GM18499 (cell line): ENCODE results near the gene CNPY1.

ENCODE experiments used
- ATAC-seq: cut with Tn5 transposase; IDR thresholded peaks from one replicate; pipeline ENCODE4 v1.9.1; 2021; ENCODE audit warnings: moderate number of reproducible peaks; ENCODE audit not compliant: insufficient read depth, unreplicated experiment

Gene CNPY1

GRCh38 chr7:155458878-155459699 is 87.3 kb downstream of the CNPY1 start:
- no peak for ATAC-seq

DNA sequence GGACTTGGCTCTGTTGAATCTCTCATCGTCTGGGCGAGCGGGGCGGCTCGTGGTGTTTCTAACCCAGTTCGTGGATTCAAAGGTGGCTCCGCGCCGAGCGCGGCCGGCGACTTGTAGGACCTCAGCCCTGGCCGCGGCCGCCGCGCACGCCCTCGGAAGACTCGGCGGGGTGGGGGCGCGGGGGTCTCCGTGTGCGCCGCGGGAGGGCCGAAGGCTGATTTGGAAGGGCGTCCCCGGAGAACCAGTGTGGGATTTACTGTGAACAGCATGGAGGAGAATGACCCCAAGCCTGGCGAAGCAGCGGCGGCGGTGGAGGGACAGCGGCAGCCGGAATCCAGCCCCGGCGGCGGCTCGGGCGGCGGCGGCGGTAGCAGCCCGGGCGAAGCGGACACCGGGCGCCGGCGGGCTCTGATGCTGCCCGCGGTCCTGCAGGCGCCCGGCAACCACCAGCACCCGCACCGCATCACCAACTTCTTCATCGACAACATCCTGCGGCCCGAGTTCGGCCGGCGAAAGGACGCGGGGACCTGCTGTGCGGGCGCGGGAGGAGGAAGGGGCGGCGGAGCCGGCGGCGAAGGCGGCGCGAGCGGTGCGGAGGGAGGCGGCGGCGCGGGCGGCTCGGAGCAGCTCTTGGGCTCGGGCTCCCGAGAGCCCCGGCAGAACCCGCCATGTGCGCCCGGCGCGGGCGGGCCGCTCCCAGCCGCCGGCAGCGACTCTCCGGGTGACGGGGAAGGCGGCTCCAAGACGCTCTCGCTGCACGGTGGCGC is 88.1 kb downstream of the CNPY1 start, which contains the start of gene EN2:
Gene EN2 (plus strand): TSS at position 19 of the 767 bp plus-strand sequence. CDS start 249 bp downstream, at position 268.
- ATAC-seq, result no peak

DNA sequence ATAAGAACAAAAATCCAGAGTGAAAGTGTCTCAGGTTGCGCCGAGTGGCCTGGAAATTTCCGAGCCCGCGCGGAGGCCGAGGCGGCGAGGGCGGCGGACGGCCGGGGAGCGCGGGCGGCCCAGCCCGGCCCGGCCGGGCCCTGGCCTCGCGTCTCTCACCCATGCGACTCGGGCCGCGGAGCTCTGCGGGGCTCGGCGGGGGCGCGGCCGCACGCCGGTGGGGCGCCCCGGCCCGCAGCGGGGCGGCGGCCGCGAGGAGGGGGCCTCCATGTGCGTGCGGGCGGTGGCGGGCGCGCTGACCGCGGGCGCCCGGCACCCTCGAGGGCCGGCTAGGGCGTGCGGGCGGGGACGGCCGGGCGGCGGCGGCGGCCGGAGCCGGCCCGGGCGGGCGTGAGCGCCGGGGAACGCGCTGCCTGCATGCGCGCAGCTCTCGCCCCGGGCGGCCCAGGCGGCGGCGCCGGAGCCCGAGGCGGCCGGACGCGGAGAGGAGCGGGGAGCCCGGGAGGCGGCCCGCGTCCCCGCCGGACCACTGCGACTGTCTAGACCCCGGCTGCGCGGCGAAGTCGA is 88.7 kb downstream of the CNPY1 start:
- ATAC-seq, result no peak

GRCh38 chr7:155456738-155457543 is 89.4 kb downstream of the CNPY1 start:
- no peak for ATAC-seq

- no peak for ATAC-seq
These were observed 90.3 kb downstream of the CNPY1 start for GRCh38 chr7:155455776-155456737.

DNA sequence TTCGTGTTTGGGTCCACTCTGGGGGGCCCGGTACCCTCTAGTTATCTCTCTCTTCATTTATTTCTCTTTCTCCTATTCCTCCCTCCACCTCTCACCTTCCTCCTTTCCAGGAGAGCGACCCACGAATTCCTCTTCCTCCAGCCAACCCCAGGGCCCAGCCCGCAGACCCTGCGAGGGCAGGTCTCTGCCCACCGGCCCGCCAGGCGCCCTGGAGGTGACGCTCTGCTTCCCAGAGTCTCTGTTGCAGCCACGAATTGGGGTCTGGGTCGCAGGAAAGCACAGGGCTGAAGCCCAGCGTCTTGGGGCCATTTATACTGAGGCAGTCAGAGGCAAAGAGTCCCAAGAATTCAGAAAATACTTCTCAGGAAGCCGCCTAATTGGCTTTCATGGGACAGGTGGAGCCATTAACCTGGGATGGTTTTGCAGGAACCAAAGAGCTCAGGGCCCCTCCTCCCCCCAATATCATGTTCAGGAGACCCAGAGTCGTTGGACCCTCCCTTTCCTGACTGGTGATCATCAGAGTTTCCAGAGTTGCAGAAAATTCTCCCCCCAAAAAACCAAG is 91.1 kb downstream of the CNPY1 start:
- ATAC-seq, result no peak

DNA sequence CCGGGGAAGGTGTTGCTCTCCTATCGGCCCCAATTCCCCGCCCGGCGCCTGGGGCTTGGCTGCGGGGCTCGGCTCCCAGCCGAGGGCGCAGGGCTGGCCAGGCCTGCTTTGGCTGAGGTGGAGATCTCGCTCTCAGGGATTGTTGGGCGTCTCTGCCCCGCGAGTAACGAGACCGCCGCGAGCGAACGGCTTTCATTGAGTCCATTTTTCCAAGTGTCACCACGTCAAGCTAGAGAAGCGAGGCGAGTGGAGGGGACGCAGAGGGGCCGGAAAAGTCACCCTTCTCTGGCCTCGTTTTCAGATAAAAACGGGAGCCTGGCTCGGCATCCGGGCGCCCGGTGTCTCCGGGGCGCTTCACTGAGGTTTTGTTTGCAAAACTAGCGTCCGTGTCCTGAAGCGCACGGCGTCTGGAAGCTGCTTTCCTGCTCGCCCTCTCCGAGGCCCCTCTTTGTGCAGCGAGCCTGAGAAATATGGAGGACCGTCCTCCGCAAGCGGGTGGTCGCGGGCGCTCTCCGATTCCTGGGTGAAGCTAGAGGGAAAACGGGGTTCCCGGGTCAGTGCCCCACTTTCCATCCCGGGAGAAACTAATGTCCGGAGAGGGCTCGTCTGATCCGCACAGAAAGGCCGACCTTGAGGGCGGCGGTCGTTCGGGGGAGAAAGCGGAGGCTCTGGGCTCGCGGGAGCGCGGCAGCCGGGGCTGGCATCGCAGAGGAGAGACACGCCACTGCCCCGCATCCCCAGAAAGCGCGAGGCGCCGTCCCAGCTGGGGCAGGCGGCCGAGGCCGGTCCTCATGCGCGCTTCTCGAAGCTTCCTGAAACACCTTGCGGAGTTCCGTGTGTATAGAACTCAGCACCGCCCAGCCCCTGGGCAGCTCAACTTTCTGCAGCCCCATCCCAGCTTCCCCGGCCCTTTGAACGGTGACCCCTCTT is 91.9 kb downstream of the CNPY1 start:
- ATAC-seq, result no peak

DNA sequence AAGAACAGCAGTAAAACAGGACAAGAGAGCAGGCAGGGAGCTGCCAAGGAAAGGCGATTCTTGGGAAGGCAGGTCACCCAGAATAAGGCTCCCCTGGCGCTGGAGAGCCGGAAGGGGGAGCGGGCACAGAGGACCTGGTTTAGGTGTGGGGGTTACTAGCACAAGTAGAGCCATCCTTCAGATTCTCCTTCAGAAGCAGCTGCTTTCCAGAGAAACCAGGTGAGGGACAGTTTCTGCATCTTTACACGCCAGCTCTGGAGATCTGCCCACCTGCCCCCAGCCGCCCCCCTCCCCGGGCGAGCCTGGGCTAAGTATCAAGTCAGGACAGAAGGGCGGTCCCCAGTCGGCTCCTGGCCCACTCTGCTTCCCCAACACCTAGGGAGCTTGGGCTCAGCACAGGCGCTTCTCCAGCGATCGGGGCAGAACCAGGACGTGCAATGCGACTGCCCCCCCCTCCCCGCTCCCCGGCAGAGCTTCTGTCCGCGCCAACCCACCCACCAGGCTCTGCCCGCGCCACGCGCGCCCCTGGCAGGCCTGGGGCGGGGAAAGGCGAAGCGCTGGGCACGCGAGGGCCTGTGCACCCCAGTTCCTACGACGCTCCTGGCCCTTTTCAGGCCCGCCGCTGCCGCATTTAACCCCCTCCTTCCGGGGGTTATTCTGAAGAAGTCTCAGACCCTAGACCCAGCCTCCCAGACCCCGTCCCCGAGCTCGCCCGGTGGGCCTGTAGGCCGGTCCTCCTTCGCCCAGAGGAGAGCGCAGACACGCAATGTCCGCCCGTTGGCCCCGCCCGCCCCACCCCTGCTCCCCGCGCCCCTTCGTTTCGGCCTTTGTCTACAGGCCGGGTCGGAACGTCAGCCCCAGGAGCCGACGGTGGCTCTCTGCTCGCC is 92.8 kb downstream of the CNPY1 start:
- no peak for ATAC-seq

DNA sequence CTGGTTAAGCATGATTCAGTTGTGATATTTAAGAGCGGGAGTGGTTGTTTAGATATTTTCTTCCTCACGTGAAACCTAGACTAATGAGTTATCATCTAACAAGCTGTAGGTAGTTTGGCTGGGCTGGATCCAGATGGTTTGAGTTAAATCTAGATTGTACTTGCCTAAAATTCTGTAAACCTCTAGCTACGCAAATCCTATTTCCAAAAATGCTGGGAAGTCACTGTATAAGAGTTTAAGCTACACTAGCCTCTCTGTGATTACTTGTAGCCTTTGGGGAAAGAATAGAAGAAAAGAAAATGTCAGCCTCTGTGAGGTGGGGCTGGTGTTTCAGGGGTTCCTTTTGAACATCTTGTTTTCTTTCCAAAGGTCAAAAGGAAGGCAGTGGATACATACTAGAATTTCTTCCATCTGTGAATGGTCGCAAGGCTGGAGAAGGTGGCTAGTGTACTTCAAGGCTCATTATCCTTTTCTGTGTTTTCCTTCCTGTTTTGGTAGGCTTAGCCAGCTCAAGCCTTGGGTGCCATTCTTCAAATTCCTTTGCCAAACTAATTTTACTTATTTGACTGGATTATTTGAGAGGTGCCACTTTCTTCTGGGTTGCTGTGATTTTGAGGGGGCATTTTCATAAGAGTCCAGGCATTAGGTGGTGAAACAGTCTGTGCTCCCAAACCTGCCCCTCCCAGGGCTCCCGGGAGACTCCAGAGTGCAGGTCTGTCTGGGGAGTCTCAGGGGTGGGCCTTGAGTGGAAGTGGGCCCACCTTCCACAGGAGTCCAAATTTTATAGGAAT is 93.7 kb downstream of the CNPY1 start:
- ATAC-seq, result no peak

GRCh38 chr7:155451840-155452239 is 94.5 kb downstream of the CNPY1 start:
- no peak for ATAC-seq
